HepG2 (cell line): ENCODE results near the gene CAMK2D. TPM values are rescaled to one million over a fixed set of nuclear protein-coding genes. Genes with fewer than 3 reads are reported as not detected.

ENCODE experiments used
- ATAC-seq: fragments of 200-7000 bp; cut with Tn5 transposase; 3 replicates; pipeline ENCODE4 v1.9.1; 2020; ENCODE audit warnings: mild to moderate bottlenecking, moderate library complexity
- BruUV-seq: library from RNA; stranded (reverse); fragments of 400-500 nt; replicated peaks from 2 replicates; lab custom pipeline; 2021; lab: Mats Ljungman, UMichigan
- CTCF ChIA-PET: fragments of 300-600 bp; formaldehyde crosslinking; extraction: SDS; loops from one replicate; lab custom pipeline; 2021; ENCODE audit warnings: low total read pairs, inconsistent platforms, low intra/inter-chr PET ratio; lab: Yijun Ruan, JAX
- POLR2A ChIA-PET: fragments of 350-600 bp; sonication (Branson Sonifier 250); formaldehyde crosslinking; loops from one replicate; lab custom pipeline; 2020; ENCODE audit warnings: antibody characterized with exemption, inconsistent platforms; lab: Yijun Ruan, JAX
- DNase-seq: peaks from one replicate; pipeline ENCODE4 v3.0.0-alpha.2; 2015; ENCODE audit warnings: low spot score
- FAIRE-seq: peaks from 3 replicates; lab custom pipeline; 2011; peaks lifted over from hg19 to GRCh38; lab: Jason Lieb, UNC
- H2AFZ ChIP-seq: one replicate; pipeline ENCODE4 v1.6.1; 2011; ENCODE audit warnings: low read length, inconsistent platforms
- H3K27ac ChIP-seq: fragments of 300-600 bp; 3 replicates; pipeline ENCODE4 v1.8.0; 2011; ENCODE audit warnings: mixed run types, mild to moderate bottlenecking, mixed read lengths, low read length, inconsistent platforms; ENCODE audit not compliant: insufficient read depth; ENCODE audit errors: extremely low read length
- H3K27me3 ChIP-seq, 2 experiments: fragments of 200-600 bp in 1 of 2; 2 replicates in 1 of 2; 3 replicates in 1 of 2; pipeline versions ENCODE4 v1.6.0 to v1.8.0; 2011; ENCODE audit warnings: low read length in 2 of 2, mild to moderate bottlenecking in 2 of 2, moderate library complexity in 2 of 2, inconsistent platforms in 1 of 2; ENCODE audit not compliant: insufficient read depth in 2 of 2, control insufficient read depth in 1 of 2
- H3K36me3 ChIP-seq, 2 experiments: fragments of 200-600 bp in 1 of 2; replicated peaks in 1 of 2; 2 replicates in 1 of 2; 3 replicates in 1 of 2; pipeline versions ENCODE4 v1.5.1 to v1.8.0; 2011; ENCODE audit warnings: low read length in 2 of 2, inconsistent platforms in 1 of 2; ENCODE audit not compliant: insufficient read depth in 2 of 2, control insufficient read depth in 1 of 2
- H3K4me1 ChIP-seq: 2 replicates; pipeline ENCODE4 v1.5.1; 2012; ENCODE audit warnings: low read length, inconsistent platforms; ENCODE audit not compliant: insufficient read depth
- H3K4me2 ChIP-seq: 2 replicates; pipeline ENCODE4 v1.6.0; 2011; ENCODE audit warnings: low read depth, low read length, inconsistent platforms
- H3K4me3 ChIP-seq, 3 experiments: fragments of 200-600 bp in 1 of 3; sonication (generic), shearing (Covaris generic) in 1 of 3; replicated peaks in 1 of 3; 2 replicates each; pipeline ENCODE4 v1.5.1; 2011 to 2016; ENCODE audit warnings: low read length in 3 of 3, inconsistent platforms in 2 of 3, low read depth in 2 of 3, mild to moderate bottlenecking in 2 of 3, control low read depth in 1 of 3, mixed read lengths in 1 of 3; ENCODE audit not compliant: insufficient read depth in 1 of 3
- H3K79me2 ChIP-seq: one replicate; pipeline ENCODE4 v1.6.1; 2011; ENCODE audit warnings: low read length, inconsistent platforms; ENCODE audit not compliant: insufficient read depth
- H3K9ac ChIP-seq: 2 replicates; pipeline ENCODE4 v1.6.0; 2011; ENCODE audit warnings: mild to moderate bottlenecking, low read depth, low read length, inconsistent platforms; ENCODE audit not compliant: insufficient read depth
- H3K9me3 ChIP-seq: 2 replicates; pipeline ENCODE4 v1.5.1; 2012; ENCODE audit warnings: mild to moderate bottlenecking, low read length
- H4K20me1 ChIP-seq: 2 replicates; pipeline ENCODE4 v1.6.0; 2011; ENCODE audit warnings: inconsistent platforms, mild to moderate bottlenecking, low read length, moderate library complexity; ENCODE audit not compliant: insufficient read depth
- JUN ChIP-seq: sonication (generic); formaldehyde crosslinking; IDR thresholded peaks from 2 replicates; pipeline ENCODE4 v1.4.0; 2020; ENCODE audit warnings: mild to moderate bottlenecking, missing genetic modification reagents
- MED1 ChIP-seq: sonication (generic); formaldehyde crosslinking; IDR thresholded peaks from 2 replicates; pipeline ENCODE4 v1.4.0; 2020; ENCODE audit warnings: missing genetic modification reagents
- NFRKB ChIP-seq: fragments of 450-650 bp; IDR thresholded peaks from 2 replicates; pipeline ENCODE4 v1.6.1; 2017
- PAWR ChIP-seq: sonication (generic); formaldehyde crosslinking; IDR thresholded peaks from 2 replicates; pipeline ENCODE4 v1.4.0; 2020; ENCODE audit warnings: missing genetic modification reagents, mild to moderate bottlenecking, borderline replicate concordance
- XRCC5 ChIP-seq: fragments of 200-400 bp; formaldehyde crosslinking; optimal IDR thresholded peaks from 2 replicates; pipeline ENCODE3; 2017; ENCODE audit warnings: mild to moderate bottlenecking, low read length
- ZNF331 ChIP-seq: sonication (generic); formaldehyde crosslinking; IDR thresholded peaks from 2 replicates; pipeline ENCODE4 v1.4.0; 2020; ENCODE audit warnings: missing genetic modification reagents
- ZNF572 ChIP-seq: sonication (generic); formaldehyde crosslinking; IDR thresholded peaks from 2 replicates; pipeline ENCODE4 v1.5.1; 2020; ENCODE audit warnings: mild to moderate bottlenecking, missing genetic modification reagents
- WGBS: methylation state at CpG from one replicate; pipeline ENCODE4 v1.1.6; 2017; ENCODE audit warnings: low lambda C conversion rate; 5-methylcytosine and 5-hydroxymethylcytosine counted together
- in situ Hi-C: cut with HindIII; loops from 2 replicates; pipeline ENCODE4 v1.10.0; 2017; ENCODE audit warnings: low pct_unique_long_range_greater_than_20kb; ENCODE audit not compliant: extremely low pct_ligation_motif_present
- intact Hi-C: fragments of 100-400 bp; cut with micrococcal nuclease; formaldehyde crosslinking; loops from one replicate; pipeline ENCODE4 v1.10.0; 2022; ENCODE audit not compliant: unreplicated experiment
- polyA plus RNA-seq, 8 experiments: library from polyadenylated mRNA; depleted of rRNA in 3 of 8; stranded (reverse) in 7 of 8; unstranded in 1 of 8; fragments of >200 nt; fragmentation: Illumina TruSeq in 4 of 8; extraction: Trizol in 4 of 8; gene quantifications; 2 replicates each; pipeline versions ENCODE4 v1.2.1 to v1.2.3, GENCODE V29; 2011 to 2016; ENCODE audit warnings: low read depth in 4 of 8, missing spikeins in 1 of 8, mixed read lengths in 1 of 8; ENCODE audit not compliant: insufficient read depth in 1 of 8
- total RNA-seq, 5 experiments: library from RNA; depleted of rRNA; stranded (reverse); fragments of >200 nt; fragmentation: Illumina TruSeq; extraction: Trizol; gene quantifications; 2 replicates each; pipeline ENCODE4 v1.2.3, GENCODE V29; 2016; ENCODE audit warnings: low read depth in 1 of 5
- TF ChIP-seq, protein P1 (sequence below): sonication (generic); formaldehyde crosslinking; IDR thresholded peaks from 2 replicates; pipeline ENCODE4 v1.8.1; 2023; ENCODE audit warnings: missing genetic modification reagents, mild to moderate bottlenecking, borderline replicate concordance
- TF ChIP-seq, protein P2 (sequence below): IDR thresholded peaks from 2 replicates; pipeline ENCODE4 v1.6.1; 2016; ENCODE audit warnings: control low read depth

Gene CAMK2D
- total and polyA plus RNA-seq, 2 of the 13 experiments (the other 11 are each of a cell fraction or from before 2014, with no cell fraction given): 18.0 to 65.4 TPM

DNA sequence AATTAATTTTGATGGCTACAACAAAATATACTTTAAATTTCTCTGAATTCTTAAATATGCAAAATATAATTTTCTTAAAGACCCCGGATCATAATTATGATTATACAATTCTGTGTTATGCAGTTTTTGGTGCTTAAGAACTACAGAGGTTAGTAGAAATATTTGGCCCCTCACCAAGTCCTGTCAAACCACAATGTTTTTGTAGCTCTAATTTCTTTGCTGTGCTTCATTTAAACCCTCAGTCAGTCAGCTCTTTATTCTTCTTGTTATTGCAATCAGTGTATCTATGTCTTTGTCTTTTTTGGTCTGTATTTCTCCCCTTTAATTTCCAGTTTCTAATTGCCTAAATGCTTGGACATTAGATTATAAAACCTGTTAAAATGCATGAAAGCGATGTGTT is 186.1 kb downstream of the CAMK2D start:
- no peak for FAIRE-seq
- TF ChIP-seq MED1 (CRISPR knock-in tag) (no peak), NFRKB (no peak), PAWR (no peak), XRCC5 (no peak), ZNF331 (no peak), JUN (CRISPR knock-in tag) (no peak)
- TF ChIP-seq, protein P1, sequence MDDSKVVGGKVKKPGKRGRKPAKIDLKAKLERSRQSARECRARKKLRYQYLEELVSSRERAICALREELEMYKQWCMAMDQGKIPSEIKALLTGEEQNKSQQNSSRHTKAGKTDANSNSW (CRISPR knock-in tag): no peak
- H3K36me3 ChIP-seq: no peaks in the 10 kb centered on the region
- no peak overlapping the region for H3K4me3 ChIP-seq
- H3K4me1 ChIP-seq: no peaks in the 10 kb centered on the region
- no peak overlapping the region for H2AFZ ChIP-seq
- BruUV-seq: no TSS peak
- no peaks in the 10 kb centered on the region for H3K9me3 ChIP-seq
- no peaks in the 10 kb centered on the region for H4K20me1 ChIP-seq
- ChIA-PET CTCF (no interaction called here), POLR2A (no interaction called here)
- WGBS: 94% methylated on average over 2 of the region's 2 CpGs
- H3K27ac ChIP-seq: no peak overlapping the region
- DNase-seq: no peak
- no peaks in the 10 kb centered on the region for H3K27me3 ChIP-seq
- H3K4me2 ChIP-seq: no peak overlapping the region
- no peak overlapping the region for H3K9ac ChIP-seq
- no peaks in the 10 kb centered on the region for H3K79me2 ChIP-seq
- intact Hi-C loops (no loop called here), in situ Hi-C loops (no loop called here)
- ATAC-seq: no peak

DNA sequence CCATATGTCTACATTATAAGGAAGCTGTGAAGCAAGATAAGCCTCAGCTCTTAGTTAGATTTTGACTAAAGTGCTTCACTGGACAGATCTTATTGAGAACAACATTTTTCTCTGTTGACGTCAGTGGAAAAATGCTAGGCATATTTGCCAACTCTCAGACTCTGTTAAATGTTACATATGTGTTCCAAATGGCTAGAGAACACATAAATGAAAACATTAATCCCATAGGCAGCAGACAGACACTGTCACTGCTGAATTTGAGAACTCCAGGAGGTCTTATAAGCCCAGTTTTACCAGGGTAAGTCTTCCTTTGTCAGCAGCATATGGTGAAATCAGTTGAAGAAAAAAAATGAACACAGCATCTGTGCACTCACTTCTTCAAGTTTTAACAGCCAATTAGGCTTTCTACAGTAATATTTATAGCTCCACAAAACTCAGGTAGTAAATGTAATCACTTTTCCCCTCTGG is 186.9 kb downstream of the CAMK2D start:
- Histone ChIP-seq H3K9me3 (no peaks in the 10 kb centered on the region), H3K27ac (no peak overlapping the region), H3K27me3 (no peaks in the 10 kb centered on the region), H4K20me1 (no peaks in the 10 kb centered on the region), H3K4me1 (no peaks in the 10 kb centered on the region), H3K36me3 (no peaks in the 10 kb centered on the region), H3K4me3 (no peak overlapping the region), H3K9ac (no peak overlapping the region), H3K79me2 (no peaks in the 10 kb centered on the region), H2AFZ (no peak overlapping the region), H3K4me2 (no peak overlapping the region)
- 88% methylated on average over 1 of the region's 1 CpG for WGBS
- ATAC-seq (no peak), FAIRE-seq (no peak), DNase-seq (no peak)
- BruUV-seq: no TSS peak
- intact Hi-C loops (no loop called here), in situ Hi-C loops (no loop called here)
- POLR2A ChIA-PET: no interaction called here
- no peak for TF ChIP-seq ZNF572
- TF ChIP-seq, protein P2, sequence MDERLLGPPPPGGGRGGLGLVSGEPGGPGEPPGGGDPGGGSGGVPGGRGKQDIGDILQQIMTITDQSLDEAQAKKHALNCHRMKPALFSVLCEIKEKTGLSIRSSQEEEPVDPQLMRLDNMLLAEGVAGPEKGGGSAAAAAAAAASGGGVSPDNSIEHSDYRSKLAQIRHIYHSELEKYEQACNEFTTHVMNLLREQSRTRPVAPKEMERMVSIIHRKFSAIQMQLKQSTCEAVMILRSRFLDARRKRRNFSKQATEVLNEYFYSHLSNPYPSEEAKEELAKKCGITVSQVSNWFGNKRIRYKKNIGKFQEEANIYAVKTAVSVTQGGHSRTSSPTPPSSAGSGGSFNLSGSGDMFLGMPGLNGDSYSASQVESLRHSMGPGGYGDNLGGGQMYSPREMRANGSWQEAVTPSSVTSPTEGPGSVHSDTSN (CRISPR knock-in tag): no peak
- CTCF ChIA-PET: no interaction called here
